CD4-positive, alpha-beta T cell treated with Interleukin-10 for 1 hour (primary cell): Measurements from ENCODE around the gene RPL23.

Source experiments
- DNase-seq: peaks from one replicate; pipeline ENCODE4 v3.0.0-alpha.2; 2020

Gene RPL23

DNA sequence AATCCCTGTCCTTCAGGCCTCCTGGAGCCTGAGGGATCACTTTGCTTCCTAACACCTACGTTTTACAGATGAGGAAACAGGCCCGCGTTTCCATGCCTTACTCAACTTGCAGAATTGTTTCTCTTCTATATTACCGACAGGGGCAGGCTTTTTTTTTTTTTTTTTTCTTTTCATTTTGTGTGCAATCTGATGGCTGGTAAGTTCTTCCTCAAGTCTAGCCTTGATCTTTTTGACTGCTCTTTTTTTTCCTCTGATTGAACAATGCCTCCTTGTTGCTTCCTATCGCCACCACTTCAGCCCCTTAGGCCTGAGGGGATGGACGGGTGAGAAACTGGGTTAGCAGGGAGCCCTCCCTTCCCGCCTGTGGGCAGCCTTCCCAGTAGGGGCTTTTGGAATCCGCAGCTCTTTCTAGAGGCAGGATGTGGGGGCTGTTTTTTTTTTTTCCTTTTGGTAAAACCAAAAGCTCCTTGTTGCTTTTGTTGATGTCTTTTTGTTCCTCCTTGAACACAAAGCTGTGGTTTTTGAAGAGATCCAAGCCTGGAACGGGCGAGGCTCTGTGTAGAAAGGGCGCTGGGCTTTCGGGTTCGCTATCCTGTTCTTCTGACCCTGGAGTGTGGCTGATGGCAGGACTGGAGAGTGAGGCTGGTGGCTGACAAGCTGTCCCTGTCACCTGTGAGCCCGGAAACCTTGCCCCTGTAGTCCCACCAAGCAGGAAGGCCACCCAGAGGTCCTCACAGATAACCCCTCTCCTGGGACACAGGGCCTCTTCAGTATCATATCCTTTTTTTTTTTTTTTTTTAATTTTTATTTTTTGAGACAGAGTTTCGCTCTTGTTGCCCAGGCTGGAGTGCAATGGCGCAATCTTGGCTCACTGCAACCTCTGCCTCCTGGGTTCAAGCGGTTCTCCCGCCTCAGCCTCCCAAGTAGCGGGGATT, 30.3 kb upstream of the RPL23 start:
- DNase-seq = no peak

DNA sequence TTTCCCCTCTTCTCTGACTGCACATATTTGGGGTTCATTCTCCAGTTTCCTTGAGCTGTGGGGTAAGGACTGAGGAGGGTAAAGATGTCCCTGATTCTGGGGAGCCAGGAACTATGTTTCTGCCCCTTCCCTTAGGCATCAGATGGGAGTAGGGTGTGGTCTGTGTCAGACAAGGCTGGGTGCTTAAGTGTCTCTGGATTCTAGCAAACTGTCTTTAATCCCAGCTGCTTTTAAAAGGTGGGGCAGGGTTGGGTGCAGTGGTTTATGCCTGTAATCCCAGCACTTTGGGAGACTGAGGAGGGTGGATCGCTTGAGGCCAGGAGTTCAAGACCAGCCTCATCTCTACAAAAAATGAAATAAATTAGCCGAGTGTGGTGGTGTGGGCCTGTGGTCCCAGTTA, 29.3 kb upstream of the RPL23 start:
- no peak for DNase-seq

DNA sequence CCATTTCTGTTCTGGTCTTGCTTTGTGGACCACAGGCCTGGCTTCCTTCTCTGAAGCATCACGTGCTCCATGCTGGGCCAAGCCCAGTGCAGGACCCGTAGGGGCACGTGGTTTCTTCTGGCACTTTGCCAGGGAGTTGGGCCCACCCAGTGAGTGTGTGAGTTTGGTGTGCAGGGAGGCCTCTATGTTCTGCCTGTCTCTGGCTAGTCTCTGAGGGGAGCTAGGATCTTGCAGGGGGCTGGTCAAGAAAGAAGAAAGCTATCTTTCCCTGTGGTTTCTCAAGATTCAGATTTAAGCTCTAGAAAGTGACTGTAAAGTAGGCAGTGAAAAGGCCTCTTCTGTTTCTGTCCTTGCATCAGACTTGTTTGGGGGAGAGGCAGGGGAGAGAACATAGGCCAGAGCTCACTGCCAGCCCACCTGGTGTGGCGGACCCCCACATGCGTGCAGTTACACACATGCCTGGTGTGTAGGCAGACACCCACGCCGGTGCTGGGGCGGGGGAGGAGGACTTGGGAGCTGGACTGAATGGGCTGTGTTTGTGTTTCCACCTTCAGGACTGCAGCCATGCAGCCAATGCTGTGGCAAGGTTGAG, 28.2 kb upstream of the RPL23 start:
- DNase-seq = peak; percentile 51

DNA sequence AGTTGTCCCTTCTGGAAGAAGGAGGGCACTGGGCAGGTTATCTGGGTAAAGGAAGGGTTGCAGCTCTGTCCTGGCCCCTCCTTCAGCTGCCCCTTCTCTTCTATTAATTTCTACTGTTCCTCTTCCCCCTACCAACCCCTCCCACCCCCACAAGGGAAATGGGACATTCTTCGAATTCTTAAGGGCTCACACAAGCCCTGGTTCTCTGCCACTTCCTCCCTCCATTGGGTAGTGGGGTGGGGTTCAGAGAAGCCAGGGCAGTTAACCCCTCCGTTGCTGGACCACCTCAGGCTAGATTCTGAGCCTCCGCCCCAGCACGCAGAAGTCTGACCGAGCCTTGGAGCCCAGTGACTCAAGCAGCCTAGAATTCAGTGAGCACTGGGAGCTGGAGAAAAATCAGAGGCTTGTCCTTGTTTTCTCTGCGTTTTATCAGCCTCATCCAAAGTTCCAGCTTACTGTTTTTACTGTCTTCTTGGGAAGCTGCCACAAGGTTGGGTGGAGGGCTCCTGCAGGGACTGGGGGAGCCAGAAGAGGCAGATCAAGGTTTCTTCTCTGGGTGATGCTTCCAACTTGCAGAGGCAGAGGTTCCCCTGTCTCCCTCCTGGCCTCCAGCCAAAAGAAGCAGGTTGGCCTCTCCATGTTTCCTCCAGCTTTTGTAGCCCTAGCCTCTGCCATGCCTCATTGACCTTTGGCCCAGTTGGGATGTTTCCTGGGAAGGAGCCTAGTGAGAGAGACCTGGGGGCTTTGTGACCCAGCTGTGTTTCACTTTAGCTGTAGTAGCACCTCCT, 26.6 kb upstream of the RPL23 start:
- no peak for DNase-seq

DNA sequence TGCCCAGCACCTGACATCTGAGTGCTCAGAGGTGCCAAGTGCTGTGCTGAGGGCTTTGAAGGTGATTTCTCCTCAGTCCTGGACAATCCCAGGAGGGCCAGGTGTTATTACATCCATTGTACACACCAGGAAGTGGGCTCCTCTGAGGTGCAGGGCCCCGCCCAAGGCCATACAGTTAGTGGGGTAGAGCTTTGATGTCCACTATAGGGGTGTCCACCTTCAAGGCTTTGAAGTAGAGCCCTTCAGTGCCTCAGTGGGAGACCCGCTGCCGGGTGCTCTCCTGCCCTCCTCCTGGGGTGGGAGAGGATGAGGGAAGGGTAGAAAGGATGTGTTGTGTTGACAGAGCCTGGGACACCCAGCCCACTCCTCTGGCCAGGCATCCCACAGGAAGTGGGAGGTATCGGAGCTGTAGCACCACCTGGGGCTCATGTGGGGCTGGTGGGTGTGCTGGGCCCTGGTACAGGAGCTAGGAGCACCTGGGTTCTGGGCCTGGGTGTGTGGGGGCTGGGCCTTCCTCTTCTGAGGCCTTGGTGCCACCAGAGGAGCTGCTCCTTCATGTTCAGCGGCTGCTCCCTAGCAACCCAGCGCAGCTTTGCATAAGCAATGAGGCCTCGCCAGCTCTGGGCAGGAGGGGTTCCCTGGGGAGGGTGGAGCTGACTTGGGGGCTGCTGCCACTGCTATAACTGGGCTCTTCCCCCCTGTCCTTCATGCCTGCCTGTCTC, 23.8 kb upstream of the RPL23 start:
- peak; percentile 44 for DNase-seq

DNA sequence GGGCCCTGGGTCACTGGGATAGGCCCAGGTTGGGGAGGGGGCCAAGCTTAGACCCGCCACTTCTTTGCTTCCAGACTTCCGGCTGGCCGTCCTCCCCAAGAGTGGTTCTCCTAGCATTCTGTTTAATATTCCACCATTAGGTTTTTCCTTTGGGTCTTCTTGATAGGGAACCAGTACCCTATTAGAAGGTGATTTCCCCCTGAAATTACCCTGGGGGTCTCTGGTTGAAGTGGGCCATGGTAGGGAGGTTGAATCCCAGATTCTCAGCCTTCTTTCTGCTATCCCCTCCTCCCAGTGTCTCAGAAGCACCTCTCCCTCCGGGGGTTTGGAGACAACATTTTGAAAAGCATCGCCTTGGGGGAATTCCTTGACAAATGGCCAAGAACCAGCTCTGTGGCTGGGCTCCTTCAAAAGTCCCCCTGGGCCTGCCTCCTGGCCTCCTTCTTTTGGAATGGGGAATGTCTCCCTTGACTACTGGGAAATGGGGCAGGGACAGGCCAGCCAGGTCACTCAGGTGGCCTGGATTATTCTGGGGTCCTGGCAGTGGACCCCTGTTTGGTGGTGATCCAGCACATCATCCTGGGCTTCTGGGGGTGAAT, 22.1 kb upstream of the RPL23 start:
- no peak for DNase-seq

DNA sequence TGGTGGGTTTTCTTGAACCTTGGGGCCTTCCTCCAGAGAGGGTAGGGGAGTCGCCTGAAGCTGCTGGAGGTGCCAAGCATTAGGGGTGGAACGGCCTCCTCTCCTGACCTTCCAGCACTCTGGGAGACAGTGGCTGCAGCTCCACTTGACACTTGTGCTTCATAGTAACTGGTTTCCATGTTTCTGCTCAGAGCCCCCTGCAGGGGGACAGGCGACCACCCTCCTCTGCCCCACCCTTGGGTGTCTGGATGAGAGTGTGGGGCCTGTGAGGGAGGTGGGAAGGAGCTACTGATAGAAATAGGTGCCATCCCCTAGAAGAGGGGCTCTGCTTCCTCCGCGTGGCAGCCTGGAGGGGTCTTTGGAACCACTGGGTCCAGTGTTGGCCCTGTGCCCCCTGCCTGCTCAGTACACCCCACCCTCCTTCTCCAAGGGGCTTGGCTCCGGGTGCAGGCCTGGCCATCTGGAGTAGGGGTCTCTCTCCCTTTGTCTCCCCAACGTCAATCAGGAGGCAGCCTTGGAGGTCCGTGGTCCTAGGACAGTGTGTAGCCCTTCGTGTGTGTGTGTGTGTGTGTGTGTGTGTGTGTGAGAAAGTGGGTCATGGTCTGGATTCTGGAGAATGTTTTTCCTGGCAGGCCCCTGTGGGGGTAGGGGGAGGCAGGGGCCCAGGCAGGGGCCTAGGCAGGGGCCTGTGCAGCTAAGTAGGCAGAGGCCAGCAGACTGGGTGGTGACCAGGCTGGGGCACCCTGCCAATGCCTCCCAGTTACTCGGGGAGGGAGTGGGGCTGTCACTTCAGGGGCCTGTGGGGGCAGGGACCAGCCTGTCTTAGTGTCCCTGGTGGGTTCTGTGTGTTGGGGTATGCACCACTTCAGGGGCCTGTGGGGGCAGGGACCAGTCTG, 21.2 kb upstream of the RPL23 start:
- DNase-seq = no peak

DNA sequence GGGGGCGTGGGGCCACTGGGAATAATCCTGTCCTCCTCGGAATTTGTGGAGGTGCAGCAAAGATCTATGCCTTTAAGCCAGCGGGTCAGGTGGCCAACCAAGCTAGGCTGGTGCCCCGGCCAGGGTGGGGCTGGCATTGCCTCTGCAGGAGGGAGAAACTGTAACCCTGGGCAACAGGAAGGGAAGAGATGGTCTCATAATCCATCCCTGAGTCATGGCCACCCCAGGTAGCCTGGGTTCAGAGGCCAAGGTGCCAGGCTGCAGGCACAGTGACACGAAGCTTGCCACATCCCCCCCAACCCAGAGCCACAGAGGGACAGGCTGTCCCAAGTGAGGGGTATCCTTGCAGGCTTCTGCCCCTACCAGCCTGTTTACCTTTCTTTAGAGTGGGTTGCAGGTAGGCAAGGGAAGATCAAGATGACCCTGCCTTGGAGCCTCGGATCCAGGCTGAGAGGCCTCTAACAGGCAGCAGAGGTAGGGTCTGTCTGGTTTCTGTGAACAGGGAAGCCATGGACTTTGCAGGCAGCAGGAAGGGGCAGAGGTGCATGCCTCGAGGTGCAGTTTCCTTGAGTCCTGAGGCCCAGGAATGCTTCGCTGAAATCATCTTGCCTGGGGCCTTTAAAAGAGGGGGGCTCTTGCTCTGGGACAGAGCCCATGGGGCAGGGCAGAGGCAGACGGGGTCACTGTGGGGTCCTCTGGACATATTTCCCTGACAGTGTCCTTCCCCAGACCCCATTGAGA, 20.3 kb upstream of the RPL23 start:
- DNase-seq = no peak

DNA sequence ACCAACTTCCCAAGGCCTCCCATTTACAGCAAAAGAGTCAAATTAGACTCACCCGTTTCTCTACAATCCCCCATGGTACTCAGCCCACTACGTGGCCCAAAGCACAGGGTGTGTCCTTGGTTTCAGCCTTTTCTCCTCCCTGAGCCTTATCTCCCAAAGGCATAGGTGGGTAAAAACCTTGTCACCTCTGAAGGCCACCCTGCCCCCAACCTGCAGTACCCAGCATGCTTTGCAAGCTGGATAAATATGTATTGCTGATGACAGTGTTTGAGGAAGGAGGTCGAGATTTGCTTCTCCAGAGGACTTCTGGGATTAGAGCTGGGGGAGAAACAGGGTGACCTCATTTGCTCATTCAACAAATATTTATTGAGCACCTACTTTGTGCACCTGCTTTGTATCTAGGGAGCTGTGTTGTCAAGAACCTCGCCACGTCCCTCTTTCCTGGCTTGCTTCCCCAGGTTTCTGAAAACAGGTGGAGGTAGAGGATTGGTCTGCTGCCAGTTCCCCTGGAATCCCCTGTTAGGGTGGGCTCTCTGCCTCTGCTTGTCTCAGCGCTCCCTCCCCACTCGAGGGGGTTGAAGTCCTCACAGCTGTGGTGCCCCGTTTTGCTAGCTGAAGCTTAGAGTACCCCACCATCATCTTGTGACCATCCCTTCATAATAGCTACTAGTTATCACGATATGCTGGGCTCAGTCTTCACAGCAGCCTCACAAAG, 19.3 kb upstream of the RPL23 start:
- no peak for DNase-seq

DNA sequence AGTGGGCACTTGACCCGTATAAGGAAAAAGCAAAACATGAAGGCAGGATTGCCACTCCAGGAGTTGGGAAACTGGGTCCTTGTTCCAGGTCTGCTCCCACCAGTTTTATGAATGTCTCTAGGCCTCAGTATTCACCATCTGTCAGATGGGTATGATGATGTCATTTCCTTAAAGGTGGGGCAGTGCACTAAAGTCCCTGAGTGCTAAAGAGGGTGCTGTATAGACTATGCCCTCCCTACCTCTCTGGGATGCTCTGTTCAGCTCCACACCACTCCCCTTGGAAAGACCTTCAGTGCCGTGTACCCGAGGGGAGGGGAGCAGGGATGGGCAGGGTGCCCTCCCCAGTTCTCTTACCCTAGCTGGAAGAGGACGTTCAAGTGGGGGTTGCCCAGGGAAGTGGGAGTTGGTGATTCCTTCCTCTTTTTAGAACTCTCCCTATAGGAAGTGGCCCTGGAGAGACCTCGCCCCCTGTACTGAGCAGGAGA, 18.5 kb upstream of the RPL23 start:
- DNase-seq = peak; percentile 46

DNA sequence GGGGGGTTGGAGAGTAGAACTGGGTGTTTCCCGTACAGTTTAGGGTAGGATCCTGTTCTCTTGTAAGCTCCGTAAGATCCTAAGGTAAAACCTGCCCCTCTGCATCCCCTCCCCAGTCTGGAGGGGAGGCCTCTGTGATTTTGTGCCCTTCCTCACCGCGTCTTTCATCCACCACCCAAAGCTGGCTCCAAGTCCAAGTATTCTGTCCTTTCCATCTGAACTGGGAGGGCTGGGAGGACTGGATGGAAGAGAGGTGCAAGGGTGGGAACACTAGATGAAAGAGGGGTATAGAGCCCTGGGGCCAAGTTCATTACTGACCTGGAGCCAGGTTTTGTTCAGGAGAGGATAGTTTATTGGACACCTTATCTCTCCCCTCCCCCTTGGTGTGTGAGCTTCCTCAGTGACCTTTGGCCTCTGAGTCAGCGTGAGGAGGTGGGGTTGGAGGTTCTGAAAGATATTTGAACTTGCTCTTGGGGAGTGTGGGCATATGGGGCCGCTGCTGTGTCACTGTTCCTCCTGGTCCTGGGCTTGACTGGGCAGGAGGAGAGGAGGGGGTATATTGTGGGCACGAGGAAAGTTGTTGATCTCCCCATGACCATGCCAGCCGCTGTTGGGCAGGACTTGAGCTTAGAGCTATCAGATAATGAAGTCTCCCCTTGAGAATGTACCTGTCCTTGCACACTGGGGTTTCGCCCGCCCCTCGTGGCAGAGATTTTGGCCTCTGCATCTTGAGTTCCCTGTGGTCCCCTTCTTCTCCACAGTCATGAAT, 17.9 kb upstream of the RPL23 start:
- DNase-seq = peak; percentile 71

DNA sequence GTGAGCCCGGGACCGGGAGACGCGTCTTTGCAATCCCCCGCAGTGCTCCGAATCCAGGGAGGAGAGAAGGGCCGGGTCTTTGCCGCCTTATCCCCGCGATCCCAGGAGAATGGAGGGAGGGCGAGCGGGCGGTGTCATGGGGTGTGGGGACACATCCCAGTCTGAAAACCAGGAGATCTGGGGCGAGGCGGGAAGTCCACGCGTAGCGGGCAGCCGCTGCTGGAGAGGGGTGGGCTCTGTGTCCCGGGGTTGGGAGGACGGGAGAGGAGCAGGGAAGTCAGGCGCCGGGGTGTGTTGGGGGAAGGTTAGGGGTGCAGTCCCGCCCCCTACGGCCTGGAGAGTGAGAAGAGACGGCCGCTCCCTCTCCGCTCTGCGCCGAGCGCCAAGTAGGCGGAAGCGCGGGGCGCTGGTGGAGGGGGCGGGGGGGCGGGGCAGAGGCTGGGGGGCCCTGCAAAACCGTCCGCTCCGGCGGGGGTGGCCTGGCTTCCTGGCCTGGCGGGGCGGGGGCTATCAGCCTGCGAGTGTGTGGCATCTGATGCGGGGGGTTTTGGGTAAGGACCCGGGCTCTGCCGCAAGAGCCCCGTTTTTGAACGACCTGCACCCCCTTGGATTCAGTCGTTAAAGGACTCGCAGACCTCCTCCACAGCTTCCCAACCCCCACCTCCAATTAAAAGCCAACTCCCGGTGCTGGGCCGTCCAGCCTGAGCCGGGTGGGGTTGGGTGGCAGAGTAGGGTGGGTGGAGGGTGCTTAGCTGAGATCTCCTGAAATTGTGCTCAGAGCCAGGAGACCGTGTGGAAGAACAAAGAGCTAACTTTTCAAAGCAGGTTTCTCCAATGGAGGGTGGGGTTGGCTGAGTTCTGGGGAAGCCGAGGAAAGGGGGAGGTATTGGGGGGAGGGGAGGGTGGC, 17.0 kb upstream of the RPL23 start:
- DNase-seq = peak; percentile 70

DNA sequence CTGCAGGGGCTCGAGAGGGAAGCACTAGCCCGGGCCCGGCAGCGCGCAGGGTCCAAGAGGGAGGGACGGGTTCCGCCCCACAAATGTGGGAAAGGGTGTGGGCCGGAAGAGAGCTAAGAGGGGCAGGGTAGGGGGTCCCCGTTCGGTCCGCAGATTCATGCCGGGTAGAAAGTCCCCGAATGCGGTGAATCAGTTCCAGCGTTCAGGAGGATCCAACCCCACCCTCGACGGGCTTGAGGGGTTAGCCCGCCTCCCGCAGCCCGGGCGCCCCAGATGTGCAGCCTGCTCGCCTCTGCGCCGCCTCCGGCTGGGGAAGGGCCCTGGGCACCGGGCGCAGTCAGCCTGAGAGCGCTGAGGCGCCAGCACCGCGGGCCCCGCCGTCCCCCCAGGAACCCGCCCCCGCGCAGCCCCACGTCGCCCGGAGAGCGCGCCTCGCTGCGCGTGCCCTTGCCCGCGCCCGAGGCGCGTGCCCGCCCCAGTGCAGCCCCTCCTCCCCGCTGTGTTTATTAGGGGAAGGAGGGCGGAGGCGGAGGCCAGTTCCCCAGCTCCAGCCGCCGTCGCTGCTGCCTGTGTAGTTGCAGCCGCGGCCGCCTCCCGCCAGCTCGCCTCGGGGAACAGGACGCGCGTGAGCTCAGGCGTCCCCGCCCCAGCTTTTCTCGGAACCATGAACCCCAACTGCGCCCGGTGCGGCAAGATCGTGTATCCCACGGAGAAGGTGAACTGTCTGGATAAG, 16.2 kb upstream of the RPL23 start, which contains the start of gene LASP1:
Gene LASP1 (plus strand): TSS at position 533 of the 733 bp plus-strand sequence. CDS start 132 bp downstream, at position 665.
- DNase-seq = peak; percentile 92

DNA sequence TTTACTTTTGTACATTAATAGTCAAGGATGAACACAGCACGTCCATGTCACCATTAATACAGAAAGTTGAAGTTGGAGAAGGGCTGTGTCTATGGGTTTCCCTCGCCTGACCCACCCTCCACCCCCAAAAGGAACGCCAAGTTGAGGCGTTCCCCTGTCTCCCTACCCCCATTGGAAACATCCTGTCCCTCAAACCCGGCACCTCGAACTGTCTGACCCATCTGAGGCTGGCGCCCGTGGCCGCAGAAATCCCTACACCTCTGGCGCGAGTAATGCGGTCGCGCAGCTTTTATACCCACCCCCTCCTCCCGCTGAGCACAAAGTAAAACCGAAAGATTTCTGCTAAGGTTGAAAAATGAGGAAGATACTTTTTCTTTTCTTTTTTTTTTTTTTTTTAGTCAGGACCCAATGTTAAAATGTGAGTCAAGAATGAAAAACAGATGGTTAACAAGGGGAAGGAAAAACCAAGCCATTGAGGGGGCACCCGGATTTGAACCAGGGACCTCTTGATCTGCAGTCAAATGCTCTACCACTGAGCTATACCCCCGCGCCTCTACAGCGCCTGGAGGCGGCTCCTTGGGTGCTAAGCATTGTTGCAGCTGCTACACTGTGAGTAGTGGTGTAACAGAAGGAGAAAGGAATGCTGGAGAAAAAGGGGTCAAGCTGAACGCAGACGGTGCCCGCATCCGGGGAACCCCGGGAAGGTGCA, 15.4 kb upstream of the RPL23 start:
- DNase-seq = peak; percentile 91

DNA sequence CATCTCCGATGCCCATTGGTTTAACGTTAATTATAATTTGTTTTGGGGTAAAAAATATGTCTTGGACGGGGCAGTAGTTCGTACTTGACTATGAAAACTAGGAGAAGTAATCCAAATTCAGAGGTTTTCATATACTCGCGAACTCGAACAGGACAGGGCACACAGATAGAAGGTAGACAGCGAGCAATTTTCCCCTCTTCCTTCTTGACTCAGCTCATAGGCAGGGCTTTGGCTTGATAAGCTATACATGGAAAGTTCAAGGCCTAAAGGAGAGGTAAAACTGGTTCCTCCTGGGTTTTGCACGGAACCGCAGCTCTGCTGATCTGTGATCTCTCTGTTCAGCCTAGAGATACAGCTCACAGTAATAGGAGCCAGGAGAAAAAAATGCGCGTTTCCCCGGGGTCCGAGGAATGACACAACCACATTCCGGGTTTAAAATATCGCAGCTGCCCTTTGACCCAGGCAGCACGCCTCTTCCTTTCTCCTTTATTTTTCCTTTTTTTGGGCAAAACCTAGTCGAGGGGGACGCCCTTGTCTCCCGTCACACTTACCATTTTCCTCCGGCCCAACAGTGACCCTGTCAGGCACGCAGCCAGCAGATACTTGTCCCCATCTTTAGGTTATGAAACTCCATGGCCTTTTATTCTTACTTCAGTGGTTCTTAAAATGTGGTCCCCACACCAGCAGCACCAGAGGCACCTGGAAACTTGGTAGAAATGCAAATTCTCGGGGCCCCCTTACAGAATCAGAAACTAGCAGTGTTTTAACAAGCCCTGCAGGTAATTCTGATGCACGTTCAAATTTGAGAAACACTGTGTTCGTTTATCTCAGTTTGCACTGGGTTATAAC, 14.7 kb upstream of the RPL23 start:
- DNase-seq = no peak
